Bronchial smooth muscle cell (primary cell): ENCODE measurements around the gene OR5P2. TPM values are rescaled to one million over a fixed set of nuclear protein-coding genes. Genes with fewer than 3 reads are reported as not detected.

ENCODE experiments used
- total RNA-seq: library from RNA; depleted of rRNA; stranded (reverse); fragments of >200 nt; gene quantifications from 2 replicates; pipeline ENCODE4 v1.2.1, GENCODE V29; 2014

Gene OR5P2
- total RNA-seq: not detected in 2 replicates

GRCh38 chr11:7796842-7797241 lies at the start of gene OR5P2:
Gene OR5P2 (minus strand): TSS chr11:7796942. CDS start chr11:7796942, 0 bp downstream.

GRCh38 chr11:7830740-7831139 lies 34.0 kb upstream of the OR5P2 start, which contains the start of gene OR5P3:
Gene OR5P3 (minus strand): TSS chr11:7830840.

Other genes with a start within 250 kb of the OR5P2 start
- gene CYB5R2, start 123.4 kb downstream of the OR5P2 start, total RNA-seq: 4.4 and 5.5 TPM in 2 replicates
- gene OVCH2, start 90.5 kb downstream of the OR5P2 start, total RNA-seq: not detected in 2 replicates
- gene OR5P3, start 33.9 kb upstream of the OR5P2 start, total RNA-seq: not detected in 2 replicates
- gene OR10A6, start 134.3 kb upstream of the OR5P2 start, total RNA-seq: not detected in 2 replicates
- not detected in 2 replicates for gene OR10A3, start 144.8 kb upstream of the OR5P2 start, total RNA-seq
- 0.09 and 0.63 TPM in 2 replicates for gene NLRP10, start 168.5 kb upstream of the OR5P2 start, total RNA-seq
- 187 and 259 TPM in 2 replicates for gene EIF3F, start 190.4 kb upstream of the OR5P2 start, total RNA-seq